Kidney epithelial cell (primary cell): ENCODE measurements around the gene GPR89B. TPM values are rescaled to one million over a fixed set of nuclear protein-coding genes. Genes with fewer than 3 reads are reported as not detected.
"Not testable (repeated sequence)": the region's sequence is repeated elsewhere in the genome, so short reads cannot be mapped to it uniquely, and the experiment has no call there.

Experiments
- DNase-seq: peaks from one replicate; pipeline ENCODE4 v3.0.0-alpha.2; 2010; ENCODE audit warnings: low read depth
- H3K27me3 ChIP-seq: 2 replicates; pipeline ENCODE4 v1.6.0; 2011; ENCODE audit warnings: low read length; ENCODE audit not compliant: control insufficient read depth, insufficient read depth
- H3K36me3 ChIP-seq: 2 replicates; pipeline ENCODE4 v1.5.1; 2011; ENCODE audit warnings: low read length; ENCODE audit not compliant: control insufficient read depth, insufficient read depth
- H3K4me3 ChIP-seq: 2 replicates; pipeline ENCODE4 v1.5.1; 2011; ENCODE audit warnings: low read depth, mild to moderate bottlenecking, control low read depth, low read length
- CTCF ChIP-seq: IDR thresholded peaks from 2 replicates; pipeline ENCODE4 v1.5.1; 2011; ENCODE audit warnings: mild to moderate bottlenecking, moderate library complexity, low read length, control low read depth, inconsistent platforms; ENCODE audit not compliant: insufficient read depth, poor library complexity, severe bottlenecking
- total RNA-seq: library from RNA; depleted of rRNA; stranded (reverse); fragments of >200 nt; gene quantifications from 2 replicates; pipeline ENCODE4 v1.2.3, GENCODE V29; 2015

The GPR89B gene
- total RNA-seq, result 14.4 and 14.7 TPM in 2 replicates

- not testable (repeated sequence) for H3K36me3 ChIP-seq, H3K27me3 ChIP-seq
- peak; percentile 50 for DNase-seq
- peak within 1 kb of the TSS; percentile 79 for H3K4me3 ChIP-seq
Observed at GRCh38 chr1:147928236-147929132, at the start of gene GPR89B. GPR89B (plus strand) TSS chr1:147928420; CDS start chr1:147928537, 117 bp downstream.

- Histone ChIP-seq H3K27me3 (no peaks in the 10 kb centered on the region), H3K36me3 (no peaks in the 10 kb centered on the region), H3K4me3 (no peak overlapping the region)
- TF ChIP-seq CTCF, result no peak
- no peak for DNase-seq
Observed at GRCh38 chr1:147879911-147880310, 48.3 kb upstream of the GPR89B start.

GRCh38 chr1:147882535-147882934, 45.7 kb upstream of the GPR89B start:
- Histone ChIP-seq H3K4me3 (no peak overlapping the region), H3K36me3 (no peaks in the 10 kb centered on the region), H3K27me3 (no peaks in the 10 kb centered on the region)
- no peak for TF ChIP-seq CTCF
- DNase-seq, result no peak

- no peaks in the 10 kb centered on the region for H3K36me3 ChIP-seq
- peak; percentile 95 for TF ChIP-seq CTCF
- H3K4me3 ChIP-seq, result no peak overlapping the region
- no peaks in the 10 kb centered on the region for H3K27me3 ChIP-seq
- peak; percentile 7 for DNase-seq
Observed at GRCh38 chr1:147890177-147890790, 37.9 kb upstream of the GPR89B start.

- Histone ChIP-seq H3K27me3 (no peaks in the 10 kb centered on the region), H3K36me3 (no peaks in the 10 kb centered on the region), H3K4me3 (no peak overlapping the region)
- DNase-seq, result no peak
- no peak for TF ChIP-seq CTCF
Observed at GRCh38 chr1:147891088-147891487, 37.1 kb upstream of the GPR89B start.

- no peak for DNase-seq
- peak; percentile 9 for TF ChIP-seq CTCF
- no peaks in the 10 kb centered on the region for H3K36me3 ChIP-seq
- H3K4me3 ChIP-seq, result no peak overlapping the region
- H3K27me3 ChIP-seq, result no peaks in the 10 kb centered on the region
Observed at GRCh38 chr1:147892216-147892615, 36.0 kb upstream of the GPR89B start.
